SK-N-MC (cell line): ENCODE results near the gene HAUS8.
"Not testable (repeated sequence)": the region's sequence is repeated elsewhere in the genome, so short reads cannot be mapped to it uniquely, and the experiment has no call there.

Experiments
- EZH2 ChIP-seq: fragments of 200-600 bp; sonication (generic); IDR thresholded peaks from one replicate; pipeline ENCODE4 v1.6.1; 2017; ENCODE audit warnings: antibody characterized with exemption
- FOXP2 ChIP-seq: optimal IDR thresholded peaks from 2 replicates; pipeline ENCODE3; 2011; ENCODE audit warnings: mild to moderate bottlenecking, moderate library complexity; ENCODE audit not compliant: insufficient read depth; ENCODE audit errors: extremely low read length, control extremely low read depth
- POLR2AphosphoS5 ChIP-seq: IDR thresholded peaks from 2 replicates; pipeline ENCODE4 v1.6.1; 2012; ENCODE audit warnings: mild to moderate bottlenecking, low read depth, low read length, borderline replicate concordance

- not testable (repeated sequence) for TF ChIP-seq EZH2, POLR2AphosphoS5, FOXP2
Measured at GRCh38 chr19:17106964-17107363, 31.7 kb upstream of the HAUS8 start.
